Activated naive CD4-positive, alpha-beta T cell treated with anti-CD3 and anti-CD28 coated beads, Interleukin-2, amount 10 ng/mL, durations not matched to agents 7 days and 5 days (primary cell): ENCODE measurements around the gene MALAT1.
A peak's percentile ranks its signal among the peaks of the same experiment; 100 is the strongest.

Experiments used
- CTCF ChIA-PET: fragments of 350-600 bp; sonication (Branson Sonifier 250); formaldehyde crosslinking; loops from one replicate; lab custom pipeline; 2021; ENCODE audit warnings: antibody characterized with exemption; lab: Charles Lee
- DNase-seq: peaks from one replicate; pipeline ENCODE4 v3.0.0-alpha.2; 2020
- H3K27ac Mint-ChIP-seq: one replicate; pipeline ENCODE4 v1.8.0; 2021; ENCODE audit warnings: mild to moderate bottlenecking, moderate library complexity, mixed read lengths
- H3K27me3 Mint-ChIP-seq: one replicate; pipeline ENCODE4 v1.8.0; 2021; ENCODE audit warnings: mild to moderate bottlenecking, mixed read lengths
- H3K36me3 Mint-ChIP-seq: one replicate; pipeline ENCODE4 v1.8.0; 2021; ENCODE audit warnings: mixed read lengths
- H3K4me1 Mint-ChIP-seq: one replicate; pipeline ENCODE4 v1.8.0; 2021; ENCODE audit warnings: mixed read lengths
- H3K4me3 Mint-ChIP-seq: one replicate; pipeline ENCODE4 v1.8.0; 2021; ENCODE audit warnings: mild to moderate bottlenecking, moderate library complexity, mixed read lengths
- H3K9me3 Mint-ChIP-seq: one replicate; pipeline ENCODE4 v1.8.0; 2021; ENCODE audit warnings: mixed read lengths

MALAT1 gene

DNA sequence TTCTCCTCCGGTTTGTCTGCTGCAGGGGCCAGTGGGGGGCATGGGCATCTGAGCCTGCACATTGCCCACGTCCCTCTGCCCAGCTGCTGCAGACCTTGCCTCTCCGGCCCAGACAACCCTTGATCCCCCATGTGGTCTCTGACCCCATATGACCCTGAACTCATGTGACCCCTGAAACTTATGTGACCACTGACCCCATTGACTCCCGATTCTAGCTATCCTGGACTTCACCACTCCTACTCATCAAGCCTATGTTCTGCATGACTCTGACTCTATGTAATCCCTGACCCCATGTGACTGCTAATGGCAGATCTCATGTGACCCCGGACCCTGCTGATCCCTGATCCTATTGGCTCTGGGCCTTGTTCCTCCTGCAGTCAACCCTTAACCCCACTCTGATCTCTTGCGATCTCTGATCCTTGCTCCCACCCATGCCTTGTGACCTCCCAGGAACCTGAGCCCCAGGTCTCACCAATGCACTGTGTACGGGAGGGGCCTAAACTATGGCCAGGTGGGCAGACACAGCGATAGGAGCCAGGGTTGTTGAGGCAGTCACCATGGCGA is 53.6 kb downstream of the MALAT1 start:
- Mint-ChIP-seq H3K4me1 (peaks cover 85% of the 10 kb centered on the region), H3K9me3 (no peaks in the 10 kb centered on the region), H3K27me3 (peaks cover 4% of the 10 kb centered on the region), H3K27ac (peak overlapping the region; percentile 86), H3K36me3 (peaks cover 40% of the 10 kb centered on the region), H3K4me3 (peak overlapping the region; percentile 8)
- CTCF ChIA-PET = interaction anchor here (1.0 to 3.6 kb wide), 6 partner anchors 8 to 36 kb away, joined by 3 to 35 read pairs (median 9); partner anchors contain the start of genes FAM89B and ZNRD2
- DNase-seq = no peak

DNA sequence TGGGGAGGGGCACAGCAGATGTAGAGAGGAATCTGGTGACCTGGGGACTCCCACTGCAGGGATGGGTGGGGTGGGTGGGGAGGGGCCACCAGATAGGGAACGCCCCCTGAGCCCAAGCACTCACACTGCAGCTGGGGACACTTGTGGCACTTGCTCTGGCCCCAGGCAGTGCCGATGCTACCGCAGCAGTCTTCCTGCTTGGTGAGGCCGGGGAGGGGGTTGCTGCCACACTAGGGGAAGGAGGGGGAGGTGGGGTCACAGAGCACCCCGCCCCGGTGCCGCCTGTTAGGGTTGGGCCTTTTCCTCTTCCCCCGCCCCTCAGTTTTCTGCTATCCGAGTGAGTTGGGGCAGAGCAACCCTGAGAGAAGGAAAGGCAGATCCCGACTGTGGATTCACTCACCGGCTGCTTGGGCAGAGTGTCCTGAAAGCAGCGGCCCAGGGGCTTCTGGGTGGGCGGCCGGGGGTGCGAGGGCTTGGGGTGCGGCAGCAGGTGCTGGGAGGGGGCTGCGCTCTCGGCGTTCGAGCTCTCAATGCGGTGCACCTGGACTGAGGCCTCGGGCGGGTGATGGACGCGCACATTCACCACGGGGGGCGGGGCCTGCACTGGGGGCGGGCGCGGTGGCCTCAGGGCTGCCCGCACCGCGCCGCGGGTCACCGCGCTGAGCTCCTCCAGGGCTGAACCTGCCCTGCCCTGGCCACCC is 54.6 kb downstream of the MALAT1 start:
- Mint-ChIP-seq H3K4me1 (peaks cover 76% of the 10 kb centered on the region), H3K27me3 (peaks cover 3% of the 10 kb centered on the region), H3K9me3 (no peaks in the 10 kb centered on the region), H3K36me3 (peaks cover 33% of the 10 kb centered on the region), H3K27ac (peak overlapping the region; percentile 86), H3K4me3 (peak overlapping the region; percentile 60)
- CTCF ChIA-PET = interaction anchor here (1.0 to 3.6 kb wide), 5 partner anchors 9 to 35 kb away, joined by 3 to 35 read pairs (median 11); partner anchors contain the start of genes FAM89B and ZNRD2
- DNase-seq = peak; percentile 93

DNA sequence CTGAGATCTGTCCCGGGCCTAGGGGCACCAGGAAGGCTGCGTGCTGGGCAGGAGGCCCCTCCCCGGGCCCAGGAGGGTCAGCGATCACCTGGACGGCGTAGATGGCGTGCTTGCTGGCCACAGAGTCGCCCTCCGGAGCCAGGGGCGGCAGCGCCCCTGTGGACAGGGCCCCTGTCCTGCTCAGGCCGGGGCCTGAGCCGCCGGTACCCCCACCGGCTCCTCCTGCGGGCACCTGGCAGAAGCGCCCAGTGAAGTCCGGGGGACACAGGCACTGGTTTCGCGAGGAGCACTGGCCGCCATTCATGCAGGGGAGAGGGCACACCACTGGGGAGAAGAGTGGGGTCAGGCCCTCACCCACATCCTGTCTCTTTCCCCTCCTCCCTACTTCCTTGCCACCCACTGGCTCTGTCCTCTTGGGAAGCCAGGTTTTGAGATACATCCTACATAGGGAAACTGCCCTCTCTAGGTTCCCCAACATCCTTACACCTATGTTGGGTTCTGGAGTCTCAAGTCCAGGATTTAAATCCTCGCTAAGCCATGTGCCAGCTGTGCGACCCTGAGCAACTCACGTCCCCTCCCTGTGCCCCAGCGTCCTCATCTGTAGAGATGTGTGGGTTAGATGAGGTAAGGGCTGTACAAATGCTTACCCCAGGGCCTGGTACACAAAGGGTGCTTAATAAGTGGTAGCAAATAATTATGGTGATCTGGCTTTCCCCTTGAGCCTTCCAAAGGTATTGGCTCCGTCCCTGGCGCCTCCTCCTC is 55.4 kb downstream of the MALAT1 start:
- peak; percentile 41 for DNase-seq
- Mint-ChIP-seq H3K4me3 (peak overlapping the region; percentile 62), H3K27ac (peak overlapping the region; percentile 90), H3K4me1 (peaks cover 74% of the 10 kb centered on the region), H3K9me3 (no peaks in the 10 kb centered on the region), H3K36me3 (peaks cover 27% of the 10 kb centered on the region), H3K27me3 (peaks cover 5% of the 10 kb centered on the region)
- CTCF ChIA-PET = interaction anchor here (1.0 to 3.6 kb wide), 5 partner anchors 8 to 17 kb away, joined by 3 to 35 read pairs (median 5); partner anchors contain the start of genes FAM89B and ZNRD2

DNA sequence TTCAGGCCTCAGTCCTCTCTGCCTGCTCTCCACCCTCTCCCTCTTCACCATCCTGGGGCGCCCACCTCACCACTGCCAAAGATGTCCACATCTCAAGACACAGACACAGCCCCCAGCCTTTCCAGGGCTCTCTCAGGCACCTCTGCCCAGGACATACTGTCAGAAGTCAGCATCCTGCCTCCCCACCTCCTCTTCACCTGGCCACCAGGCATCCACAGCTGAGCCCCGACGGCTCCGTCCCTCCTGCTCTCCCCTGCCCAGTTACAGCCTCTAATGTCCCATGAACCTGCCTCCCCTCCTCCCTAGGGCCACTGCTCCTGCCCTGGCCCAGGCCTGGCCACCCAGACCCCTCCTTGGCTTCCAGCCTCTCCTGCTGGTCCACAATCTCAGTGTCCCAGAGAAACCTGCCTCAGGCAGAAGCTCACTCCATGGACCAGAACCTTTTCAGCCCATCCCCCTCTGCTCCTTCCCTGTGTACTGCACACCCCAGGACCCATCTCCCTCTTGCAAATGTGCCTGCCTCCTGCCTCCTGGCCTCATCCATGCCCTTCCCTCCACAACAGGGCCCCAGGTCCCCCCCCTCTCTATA is 56.1 kb downstream of the MALAT1 start:
- CTCF ChIA-PET = interaction anchor here (0.8 to 1.6 kb wide), 3 partner anchors 8 to 14 kb away, joined by 3 to 5 read pairs (median 4); no protein-coding TSS in a partner anchor
- Mint-ChIP-seq H3K4me1 (peaks cover 73% of the 10 kb centered on the region), H3K9me3 (no peaks in the 10 kb centered on the region), H3K4me3 (peak overlapping the region; percentile 62), H3K36me3 (peaks cover 23% of the 10 kb centered on the region), H3K27me3 (peaks cover 7% of the 10 kb centered on the region), H3K27ac (peak overlapping the region; percentile 80)
- DNase-seq = no peak

DNA sequence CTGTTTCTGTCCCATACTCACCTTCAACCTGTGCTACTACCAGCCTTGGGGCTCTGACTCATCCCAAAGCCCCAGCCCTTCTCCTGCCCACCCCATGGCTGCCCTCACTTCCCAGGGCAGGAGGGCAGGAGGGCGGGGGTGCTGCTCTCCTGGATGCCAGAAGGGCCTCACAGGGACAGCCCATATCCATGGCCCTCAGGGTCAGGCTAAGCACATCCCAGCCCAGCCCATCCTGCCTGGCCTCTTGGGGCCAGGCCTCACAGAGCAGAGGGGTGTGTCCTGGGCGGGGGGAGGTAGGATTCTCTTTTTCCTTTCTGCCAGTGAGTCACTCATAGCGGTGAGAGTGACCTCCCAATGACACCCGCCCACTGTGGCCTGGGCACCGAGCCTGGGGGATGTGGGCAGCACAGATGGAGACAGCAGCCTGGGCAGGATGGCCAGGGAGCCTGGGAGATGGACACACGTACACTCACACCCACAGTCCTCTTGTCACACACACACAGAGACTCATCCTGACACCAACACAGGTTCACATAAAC is 56.9 kb downstream of the MALAT1 start:
- Mint-ChIP-seq H3K36me3 (peaks cover 18% of the 10 kb centered on the region), H3K9me3 (no peaks in the 10 kb centered on the region), H3K4me3 (peak overlapping the region; percentile 80), H3K27me3 (peaks cover 15% of the 10 kb centered on the region), H3K27ac (peak overlapping the region; percentile 88), H3K4me1 (peaks cover 81% of the 10 kb centered on the region)
- no peak for DNase-seq
- CTCF ChIA-PET = interaction anchor here (0.8 to 1.6 kb wide), 3 partner anchors 9 to 15 kb away, joined by 3 to 5 read pairs (median 4); no protein-coding TSS in a partner anchor
